GM18526 (cell line): ENCODE results near the gene SLC66A2.

ENCODE experiments used
- POLR2A ChIP-seq: IDR thresholded peaks from 3 replicates; pipeline ENCODE4 v1.6.1; 2011; ENCODE audit not compliant: insufficient read length; ENCODE audit errors: extremely low read depth

The SLC66A2 gene

DNA sequence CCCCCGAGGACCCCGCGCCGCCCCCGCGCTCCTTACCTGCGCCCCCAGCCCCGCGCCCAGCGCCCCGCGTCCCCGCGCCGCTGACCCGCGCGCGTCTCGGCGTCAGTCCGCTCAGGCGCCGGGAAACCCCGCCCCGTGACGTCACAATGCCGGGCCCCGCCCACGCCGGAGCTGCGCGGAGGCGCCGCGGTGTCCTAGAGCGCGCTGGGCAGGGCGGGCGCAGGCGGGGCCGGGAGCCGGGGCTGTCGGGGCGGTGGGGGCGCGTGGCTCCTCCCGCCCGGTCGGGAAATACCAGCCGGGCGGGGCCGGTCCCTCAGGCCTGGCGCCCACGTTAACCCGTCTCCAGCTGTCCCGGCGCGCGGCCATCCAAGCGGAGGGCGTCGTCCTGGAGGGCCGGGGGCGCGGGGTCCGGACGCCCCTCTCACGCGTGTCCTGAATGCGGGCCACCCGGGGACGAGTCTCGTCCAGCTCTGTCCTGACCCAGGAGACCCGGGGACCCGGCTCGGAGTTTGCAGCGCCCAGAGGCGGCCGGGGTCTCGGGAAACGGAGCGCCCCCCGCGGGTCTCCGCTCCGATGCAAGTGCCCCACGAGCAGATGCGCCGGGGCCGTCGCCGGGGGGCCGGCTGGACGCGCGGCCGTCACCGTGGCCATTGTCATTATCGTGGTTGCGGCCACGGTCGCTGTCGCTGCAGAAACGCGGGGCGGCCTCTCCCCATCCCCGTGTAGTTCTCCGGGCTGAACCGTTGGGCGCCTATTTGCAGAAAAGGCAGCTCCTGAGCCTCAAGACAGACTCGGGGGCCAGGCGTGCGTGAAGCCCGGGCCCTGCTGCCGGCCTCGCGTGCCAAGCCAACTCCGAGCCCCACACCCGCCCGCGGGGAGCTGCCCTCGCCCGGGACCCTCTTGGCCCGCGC is at the start of gene SLC66A2:
Gene SLC66A2, minus strand, starts transcription at position 109 of the 911 bp plus-strand sequence. CDS start 727 bp downstream, outside the sequence.
- peak; percentile 75 for TF ChIP-seq POLR2A

DNA sequence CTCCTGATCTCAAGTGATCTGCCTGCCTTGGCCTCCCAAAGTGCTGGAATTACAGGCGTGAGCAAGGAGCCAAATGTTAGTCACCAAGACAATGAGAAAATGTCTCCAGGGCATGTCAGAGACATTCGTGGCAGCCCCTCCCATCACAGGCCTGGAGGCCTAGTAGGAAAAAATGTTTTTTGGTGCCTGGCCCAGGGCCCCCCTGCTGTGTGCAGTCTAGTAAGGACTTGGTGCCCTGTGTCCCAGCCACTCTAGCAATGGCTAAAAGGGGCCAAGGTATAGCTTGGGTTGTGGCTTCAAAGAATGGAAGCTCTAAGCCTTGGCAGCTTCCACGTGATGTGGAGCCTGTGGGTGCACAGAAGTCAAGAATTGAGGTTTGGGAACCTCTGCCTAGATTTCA is 49.4 kb upstream of the SLC66A2 start:
- TF ChIP-seq POLR2A: no peak

- TF ChIP-seq POLR2A: no peak
Observed at GRCh38 chr18:79991494-79991893, 40.0 kb upstream of the SLC66A2 start.

DNA sequence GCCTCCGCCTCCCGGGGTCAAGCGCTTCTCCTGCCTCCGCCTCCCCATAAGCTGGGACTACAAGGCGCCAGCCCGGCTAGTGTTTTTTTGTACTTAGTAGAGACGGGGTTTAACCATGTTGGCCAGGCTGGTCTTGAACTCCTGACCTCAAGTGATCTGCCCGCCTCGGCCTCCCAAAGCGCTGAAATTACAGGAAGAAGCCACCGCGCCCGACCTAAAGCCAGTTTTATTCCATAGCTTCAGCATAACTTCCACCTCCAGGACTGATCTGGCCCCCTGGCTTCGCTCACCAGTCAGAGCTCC is 37.7 kb upstream of the SLC66A2 start:
- TF ChIP-seq POLR2A: no peak

DNA sequence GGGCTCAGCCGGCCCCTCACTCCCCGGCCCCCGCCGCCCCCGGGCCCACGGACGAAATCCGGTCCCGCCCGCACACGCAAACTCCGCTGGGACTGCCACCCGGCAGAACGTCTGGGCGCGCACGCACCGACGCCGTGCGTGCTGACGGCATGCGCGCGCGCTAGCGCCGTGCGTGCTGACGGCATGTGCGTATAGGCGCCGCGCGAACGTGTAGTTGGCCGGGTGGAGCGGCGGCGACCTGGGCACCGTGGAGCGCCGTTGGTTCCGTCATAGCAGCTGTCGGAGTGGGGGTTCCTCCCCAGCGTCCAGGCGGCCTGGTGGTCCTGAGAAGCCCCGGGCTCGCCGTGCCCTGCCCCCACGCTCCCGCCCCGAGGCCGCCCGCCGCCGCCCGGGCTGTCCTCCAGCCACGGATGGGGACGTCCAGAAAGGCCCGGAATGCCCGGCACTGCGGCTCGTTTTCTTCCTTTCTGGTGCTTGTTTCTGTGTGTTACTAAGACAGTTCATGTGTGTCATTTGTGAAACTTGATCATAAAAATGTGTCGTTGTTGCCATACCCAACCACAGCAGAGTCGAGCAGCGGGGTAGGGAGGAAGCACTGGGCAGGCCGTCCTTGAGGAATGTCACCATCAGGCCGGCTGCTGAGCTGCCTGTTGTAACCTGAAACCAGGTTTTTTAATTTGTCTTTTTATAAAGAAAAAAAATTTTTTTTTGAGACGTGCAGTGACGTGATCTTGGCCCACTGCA is 37.2 kb upstream of the SLC66A2 start, which contains the start of gene TXNL4A:
Gene TXNL4A, minus strand, starts transcription at position 113 of the 744 bp plus-strand sequence. CDS start 171 bp downstream, outside the sequence.
- TF ChIP-seq POLR2A: peak; percentile 91

- TF ChIP-seq POLR2A: no peak
Observed at GRCh38 chr18:79988071-79988450, 36.6 kb upstream of the SLC66A2 start.

- TF ChIP-seq POLR2A: no peak
Observed at GRCh38 chr18:79987566-79987965, 36.1 kb upstream of the SLC66A2 start.

- no peak for TF ChIP-seq POLR2A
Observed at GRCh38 chr18:79986726-79987125, 35.3 kb upstream of the SLC66A2 start.

- no peak for TF ChIP-seq POLR2A
Observed at GRCh38 chr18:79985172-79985571, 33.7 kb upstream of the SLC66A2 start.

DNA sequence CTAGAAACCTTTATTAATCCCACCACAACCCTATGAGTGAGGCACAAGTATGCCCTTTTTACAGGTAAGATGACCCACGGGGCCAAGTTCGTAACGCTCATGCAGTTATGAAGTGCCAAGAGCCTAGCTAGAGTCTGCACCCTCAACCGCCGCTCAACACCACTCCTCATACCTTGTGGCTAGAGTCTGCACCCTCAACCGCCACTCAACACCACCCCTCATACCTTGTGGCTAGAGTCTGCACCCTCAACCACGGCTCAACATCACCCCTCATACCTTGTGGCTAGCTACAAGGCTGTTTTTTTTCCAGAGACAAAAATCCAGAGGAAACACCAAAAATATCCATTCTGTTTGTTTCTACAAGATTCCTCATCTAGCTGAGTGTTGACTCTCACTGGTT is 32.3 kb upstream of the SLC66A2 start:
- TF ChIP-seq POLR2A: no peak

DNA sequence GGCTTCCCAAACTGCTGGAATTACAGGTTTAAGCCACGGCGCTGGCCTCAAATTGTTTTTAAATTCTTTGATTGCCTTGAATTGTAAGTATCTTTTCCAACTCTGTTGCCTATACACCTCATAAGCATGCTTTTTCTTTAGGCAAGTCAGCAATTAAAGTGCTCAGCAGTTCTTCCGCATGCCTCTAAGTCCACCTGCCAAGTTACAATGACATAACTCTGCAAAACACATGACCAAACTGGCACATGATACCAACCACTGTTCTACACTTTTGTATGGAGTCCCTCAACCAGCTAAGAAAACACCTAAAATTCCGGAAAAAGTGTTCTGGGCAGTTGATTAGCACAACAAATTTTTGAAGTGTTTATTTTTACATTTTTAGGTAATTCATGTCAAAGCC is 31.8 kb upstream of the SLC66A2 start:
- TF ChIP-seq POLR2A: no peak

- no peak for TF ChIP-seq POLR2A
Observed at GRCh38 chr18:79982736-79983135, 31.3 kb upstream of the SLC66A2 start.

DNA sequence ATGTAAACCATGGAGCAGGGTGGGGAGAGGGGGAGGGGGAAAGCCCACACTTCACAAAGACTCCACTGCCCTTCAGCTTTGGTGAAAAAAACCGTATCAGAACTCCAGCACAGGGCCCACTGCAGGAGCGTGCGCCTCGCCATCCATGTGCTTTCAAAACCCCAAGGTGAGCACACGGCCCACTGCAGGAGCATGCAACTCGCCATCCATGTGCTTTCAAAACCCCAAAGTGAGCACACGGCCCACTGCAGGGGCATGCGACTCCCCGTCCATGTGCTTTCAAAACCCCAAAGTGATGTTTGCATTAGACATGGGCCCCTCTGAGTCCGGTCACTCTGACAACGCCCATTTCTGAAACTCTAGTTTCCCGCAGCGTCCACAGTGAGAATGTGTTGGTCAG is 29.1 kb upstream of the SLC66A2 start:
- TF ChIP-seq POLR2A: no peak

- no peak for TF ChIP-seq POLR2A
Observed at GRCh38 chr18:79979843-79980242, 28.4 kb upstream of the SLC66A2 start.

DNA sequence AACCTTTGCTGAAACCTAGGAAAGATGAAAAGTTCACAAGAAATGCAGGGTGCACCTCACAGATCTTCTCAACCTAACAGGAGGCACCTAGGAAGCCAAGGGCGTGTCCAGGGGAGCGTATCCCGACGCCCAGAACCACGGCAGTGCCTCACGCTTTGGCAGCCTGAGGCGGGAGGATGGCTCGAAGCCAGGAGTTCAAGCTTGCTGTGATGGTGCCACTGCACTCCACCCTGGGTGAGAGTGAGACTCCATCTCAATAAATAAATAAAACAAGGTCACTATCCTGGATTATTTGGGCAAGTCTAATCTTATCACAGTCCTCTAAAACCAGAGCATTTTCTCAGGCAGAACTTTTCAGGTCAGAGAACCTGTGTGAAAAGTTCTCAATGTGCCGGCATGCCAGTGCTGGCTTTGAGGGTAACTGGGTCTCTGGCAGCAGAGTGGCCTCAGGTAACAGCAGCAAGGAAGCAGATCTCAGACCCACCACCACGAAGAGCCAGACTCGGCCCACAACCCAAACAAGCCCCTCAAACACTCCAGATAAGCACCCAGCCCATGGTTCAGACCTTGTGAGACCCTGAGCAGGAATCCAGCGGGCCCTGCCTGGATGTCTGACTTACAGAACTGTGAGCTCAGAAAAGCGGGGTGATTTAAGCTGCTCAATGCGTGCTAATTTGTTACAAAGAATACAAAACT is 24.7 kb upstream of the SLC66A2 start:
- no peak for TF ChIP-seq POLR2A

GRCh38 chr18:79975043-79975442 is 23.6 kb upstream of the SLC66A2 start:
- TF ChIP-seq POLR2A: no peak
